ENCODE measurements around the gene USE1.

USE1 gene

DNA sequence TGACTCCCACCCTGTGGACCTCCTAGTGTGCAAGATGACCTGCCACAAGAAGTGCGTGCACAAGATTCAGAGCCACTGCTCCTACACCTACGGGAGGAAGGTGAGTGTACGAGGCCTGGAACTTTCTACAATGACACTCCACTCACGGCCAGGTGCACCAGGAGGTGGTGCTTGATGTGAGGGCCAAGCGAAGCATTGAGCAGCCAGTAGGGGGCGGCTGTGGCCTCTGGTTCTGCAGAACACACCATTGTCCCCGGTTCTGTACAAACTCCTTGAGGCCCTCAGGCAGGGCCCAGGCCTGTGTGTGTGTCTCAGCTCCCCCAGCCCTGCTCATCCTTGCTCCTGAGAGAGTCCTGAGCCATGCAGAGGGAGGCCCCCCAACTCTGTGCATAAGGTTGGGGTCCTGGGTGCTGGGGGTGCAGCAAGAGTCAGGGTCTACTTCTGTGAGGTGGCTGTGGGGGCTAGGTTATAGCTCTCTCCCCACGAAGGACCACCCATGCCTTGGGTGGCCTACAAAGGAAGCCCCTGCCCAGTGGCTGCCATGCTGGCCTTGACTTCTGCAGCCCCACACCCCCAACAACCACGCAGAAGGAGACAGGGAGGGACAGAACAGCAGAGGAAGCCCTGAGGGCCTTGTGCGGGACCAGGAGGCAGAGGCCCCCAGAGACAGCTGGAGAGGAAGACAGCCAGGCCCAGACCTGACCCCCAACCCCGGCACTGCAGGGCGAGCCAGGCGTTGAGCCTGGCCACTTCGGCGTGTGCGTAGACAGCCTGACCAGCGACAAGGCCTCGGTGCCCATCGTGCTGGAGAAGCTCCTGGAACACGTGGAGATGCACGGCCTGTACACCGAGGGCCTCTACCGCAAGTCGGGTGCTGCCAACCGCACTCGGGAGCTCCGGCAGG lies 9.7 kb upstream of the USE1 start:
- peak; percentile 41 for DNase-seq (ENCODE audit: low read depth)
- H3K4me3 ChIP-seq (ENCODE audit: low read length) = no peak overlapping the region
- TF ChIP-seq, protein P1, sequence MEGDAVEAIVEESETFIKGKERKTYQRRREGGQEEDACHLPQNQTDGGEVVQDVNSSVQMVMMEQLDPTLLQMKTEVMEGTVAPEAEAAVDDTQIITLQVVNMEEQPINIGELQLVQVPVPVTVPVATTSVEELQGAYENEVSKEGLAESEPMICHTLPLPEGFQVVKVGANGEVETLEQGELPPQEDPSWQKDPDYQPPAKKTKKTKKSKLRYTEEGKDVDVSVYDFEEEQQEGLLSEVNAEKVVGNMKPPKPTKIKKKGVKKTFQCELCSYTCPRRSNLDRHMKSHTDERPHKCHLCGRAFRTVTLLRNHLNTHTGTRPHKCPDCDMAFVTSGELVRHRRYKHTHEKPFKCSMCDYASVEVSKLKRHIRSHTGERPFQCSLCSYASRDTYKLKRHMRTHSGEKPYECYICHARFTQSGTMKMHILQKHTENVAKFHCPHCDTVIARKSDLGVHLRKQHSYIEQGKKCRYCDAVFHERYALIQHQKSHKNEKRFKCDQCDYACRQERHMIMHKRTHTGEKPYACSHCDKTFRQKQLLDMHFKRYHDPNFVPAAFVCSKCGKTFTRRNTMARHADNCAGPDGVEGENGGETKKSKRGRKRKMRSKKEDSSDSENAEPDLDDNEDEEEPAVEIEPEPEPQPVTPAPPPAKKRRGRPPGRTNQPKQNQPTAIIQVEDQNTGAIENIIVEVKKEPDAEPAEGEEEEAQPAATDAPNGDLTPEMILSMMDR (conservative IDR thresholded peaks at IDR 0.05; ENCODE audit: low read length) = peak; percentile 59

DNA sequence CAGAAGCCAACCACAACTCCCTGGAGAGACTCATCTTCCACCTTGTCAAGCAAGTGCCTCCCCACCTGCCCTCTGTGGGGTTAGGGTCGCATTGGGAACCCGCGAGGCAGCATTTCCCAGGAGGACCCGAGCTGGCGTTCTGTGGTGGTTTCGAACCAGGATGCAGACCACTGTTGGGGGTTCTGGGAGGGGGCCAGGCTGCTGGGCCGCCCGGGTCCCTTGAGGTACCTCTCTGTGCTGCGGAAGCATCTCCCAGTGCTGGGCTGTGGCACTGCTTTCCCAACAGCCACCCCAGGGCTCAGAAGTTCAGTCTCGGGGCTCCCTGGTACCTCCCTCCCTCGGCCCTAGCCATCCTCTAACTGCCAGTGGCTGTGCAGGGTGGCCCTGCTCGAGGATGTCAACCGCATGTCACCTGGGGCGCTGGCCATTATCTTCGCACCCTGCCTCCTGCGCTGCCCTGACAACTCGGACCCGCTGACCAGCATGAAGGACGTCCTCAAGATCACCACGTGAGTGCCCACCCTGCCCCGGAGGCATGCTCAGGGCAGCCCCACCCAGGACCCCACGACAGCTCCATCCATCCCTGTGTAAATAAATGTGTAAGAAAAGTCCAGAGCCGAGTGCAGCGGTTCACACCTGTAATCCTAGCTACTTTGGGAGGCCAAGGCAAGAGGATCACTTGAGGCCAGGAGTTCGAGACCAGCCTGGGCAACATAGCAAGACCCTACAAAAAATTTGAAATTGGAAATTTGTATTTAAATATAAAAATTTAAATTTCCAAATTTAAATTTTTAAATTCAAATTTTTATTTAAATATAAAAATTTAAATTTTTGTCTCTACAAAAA lies 8.2 kb upstream of the USE1 start:
- H3K4me3 ChIP-seq (ENCODE audit: low read length) = no peak overlapping the region
- DNase-seq (ENCODE audit: low read depth) = no peak
- TF ChIP-seq, protein P1 (conservative IDR thresholded peaks at IDR 0.05; ENCODE audit: low read length) = no peak

DNA sequence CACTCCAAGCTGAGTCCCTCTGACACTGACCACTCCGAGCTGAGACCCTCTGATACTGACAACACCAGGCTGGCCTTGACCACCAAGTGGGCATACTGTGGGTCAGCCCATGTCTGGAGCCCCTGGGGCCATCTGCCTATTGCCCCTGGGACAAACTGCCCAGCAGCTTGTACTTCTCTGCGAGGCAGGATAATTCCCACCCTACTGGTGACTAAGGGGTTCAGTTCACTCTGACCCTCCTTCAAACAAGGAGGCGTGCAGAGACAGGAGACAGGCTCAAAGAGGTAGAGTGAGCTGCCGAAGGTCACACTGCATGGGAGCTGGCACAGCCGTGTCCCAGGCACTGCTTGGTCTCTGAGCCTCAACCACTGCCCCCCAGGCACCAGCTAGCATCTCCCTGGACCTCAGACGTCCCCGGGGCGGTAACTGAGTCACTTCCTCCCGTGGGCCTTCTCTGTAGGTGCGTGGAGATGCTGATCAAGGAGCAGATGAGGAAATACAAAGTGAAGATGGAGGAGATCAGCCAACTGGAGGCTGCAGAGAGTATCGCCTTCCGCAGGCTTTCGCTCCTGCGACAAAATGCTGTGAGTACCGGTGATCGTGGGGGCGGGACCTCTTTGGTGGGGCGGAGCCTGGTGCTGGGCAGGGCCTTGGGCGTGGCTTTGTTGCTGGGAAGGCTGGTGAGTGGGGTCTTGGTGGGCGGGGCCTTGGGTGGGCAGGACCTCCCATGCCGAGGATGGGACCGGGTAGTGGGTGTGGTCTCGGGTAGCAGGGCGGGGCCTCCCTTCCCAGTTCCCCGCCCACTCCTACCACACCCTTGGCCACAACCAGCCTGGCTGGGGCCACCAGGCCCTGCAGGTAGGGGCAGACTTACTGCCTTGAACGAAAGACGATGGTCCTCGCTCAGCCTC lies 5.8 kb upstream of the USE1 start:
- TF ChIP-seq, protein P1 (conservative IDR thresholded peaks at IDR 0.05; ENCODE audit: low read length) = no peak
- peak; percentile 23 for DNase-seq (ENCODE audit: low read depth)
- no peak overlapping the region for H3K4me3 ChIP-seq (ENCODE audit: low read length)

DNA sequence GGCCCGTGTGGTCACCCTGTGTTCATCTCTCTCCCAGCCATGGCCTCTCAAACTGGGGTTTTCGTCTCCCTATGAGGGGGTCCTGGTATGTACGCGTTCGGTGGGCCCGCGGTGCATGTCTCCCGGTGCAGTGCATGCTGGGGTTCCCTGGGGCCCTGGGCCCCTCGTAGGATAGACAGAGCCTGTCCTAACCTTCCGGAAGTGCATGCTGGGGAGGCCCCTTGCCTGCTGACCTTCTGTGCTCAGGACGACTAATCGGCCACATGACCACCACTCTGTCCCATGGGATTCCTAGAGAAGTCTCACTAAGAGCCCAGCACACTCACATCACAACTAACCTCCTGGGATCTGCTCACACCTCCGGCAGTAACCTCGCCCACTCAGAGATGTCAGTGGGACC lies 4.9 kb upstream of the USE1 start:
- H3K4me3 ChIP-seq (ENCODE audit: low read length) = no peak overlapping the region
- peak; percentile 10 for DNase-seq (ENCODE audit: low read depth)
- TF ChIP-seq, protein P1 (conservative IDR thresholded peaks at IDR 0.05; ENCODE audit: low read length) = no peak

DNA sequence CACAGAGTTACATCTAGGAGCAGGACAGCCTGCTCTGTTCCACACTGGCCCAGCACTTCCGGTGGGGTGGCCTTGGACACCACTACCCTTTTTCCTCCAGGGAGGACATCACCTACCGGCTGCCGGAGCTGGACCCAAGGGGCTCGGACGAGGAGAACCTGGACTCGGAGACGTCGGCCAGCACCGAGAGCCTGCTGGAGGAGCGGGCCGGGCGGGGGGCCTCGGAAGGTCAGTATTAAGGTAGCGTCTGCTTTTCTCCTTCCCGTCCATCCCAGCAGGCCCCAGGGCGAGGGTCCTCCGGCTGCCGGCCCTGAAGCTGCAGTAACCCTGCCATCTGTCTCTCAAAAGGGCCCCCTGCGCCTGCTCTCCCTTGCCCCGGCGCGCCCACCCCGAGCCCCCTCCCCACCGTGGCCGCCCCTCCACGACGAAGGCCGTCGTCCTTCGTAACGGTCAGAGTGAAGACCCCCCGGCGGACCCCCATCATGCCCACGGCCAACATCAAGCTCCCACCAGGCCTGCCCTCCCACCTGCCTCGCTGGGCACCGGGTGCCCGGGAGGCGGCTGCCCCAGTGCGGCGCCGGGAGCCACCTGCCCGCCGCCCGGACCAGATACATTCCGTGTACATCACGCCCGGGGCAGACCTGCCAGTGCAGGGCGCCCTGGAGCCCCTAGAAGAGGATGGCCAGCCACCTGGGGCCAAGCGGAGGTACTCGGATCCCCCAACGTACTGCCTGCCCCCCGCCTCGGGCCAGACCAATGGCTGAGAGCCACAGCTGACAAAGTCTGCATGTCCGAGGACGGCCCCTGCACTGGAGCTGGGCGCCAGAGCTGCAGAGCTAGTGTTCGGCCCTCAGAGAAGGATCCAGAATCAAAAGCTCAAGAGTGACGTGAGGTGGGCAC lies 3.4 kb upstream of the USE1 start:
- DNase-seq (ENCODE audit: low read depth) = no peak
- TF ChIP-seq, protein P1 (conservative IDR thresholded peaks at IDR 0.05; ENCODE audit: low read length) = no peak
- H3K4me3 ChIP-seq (ENCODE audit: low read length) = no peak overlapping the region

DNA sequence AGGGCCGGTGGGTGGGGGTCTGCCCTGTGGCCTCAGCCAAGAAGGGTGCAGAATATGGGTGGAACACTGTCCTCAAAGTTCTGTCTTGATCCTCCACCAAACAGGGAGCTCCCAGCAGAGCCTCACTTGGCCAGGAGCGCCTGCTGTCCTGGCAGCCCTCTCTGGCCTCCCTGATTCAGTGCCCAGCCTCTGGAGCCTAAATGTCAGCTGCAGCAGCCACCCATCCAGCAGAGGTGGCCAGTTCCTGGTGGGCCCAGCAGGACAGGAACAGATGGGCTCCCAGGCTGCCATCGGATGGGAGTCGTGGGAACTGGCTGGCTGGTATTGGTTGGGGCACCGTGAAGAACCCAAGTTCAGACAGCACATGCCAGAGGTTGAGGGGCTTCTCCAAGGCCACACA lies 1.8 kb upstream of the USE1 start:
- TF ChIP-seq, protein P1 (conservative IDR thresholded peaks at IDR 0.05; ENCODE audit: low read length) = no peak
- no peak overlapping the region for H3K4me3 ChIP-seq (ENCODE audit: low read length)
- no peak for DNase-seq (ENCODE audit: low read depth)

All from AG10803 (cell line).